ENCODE measurements around the gene DCAF8.

DNA sequence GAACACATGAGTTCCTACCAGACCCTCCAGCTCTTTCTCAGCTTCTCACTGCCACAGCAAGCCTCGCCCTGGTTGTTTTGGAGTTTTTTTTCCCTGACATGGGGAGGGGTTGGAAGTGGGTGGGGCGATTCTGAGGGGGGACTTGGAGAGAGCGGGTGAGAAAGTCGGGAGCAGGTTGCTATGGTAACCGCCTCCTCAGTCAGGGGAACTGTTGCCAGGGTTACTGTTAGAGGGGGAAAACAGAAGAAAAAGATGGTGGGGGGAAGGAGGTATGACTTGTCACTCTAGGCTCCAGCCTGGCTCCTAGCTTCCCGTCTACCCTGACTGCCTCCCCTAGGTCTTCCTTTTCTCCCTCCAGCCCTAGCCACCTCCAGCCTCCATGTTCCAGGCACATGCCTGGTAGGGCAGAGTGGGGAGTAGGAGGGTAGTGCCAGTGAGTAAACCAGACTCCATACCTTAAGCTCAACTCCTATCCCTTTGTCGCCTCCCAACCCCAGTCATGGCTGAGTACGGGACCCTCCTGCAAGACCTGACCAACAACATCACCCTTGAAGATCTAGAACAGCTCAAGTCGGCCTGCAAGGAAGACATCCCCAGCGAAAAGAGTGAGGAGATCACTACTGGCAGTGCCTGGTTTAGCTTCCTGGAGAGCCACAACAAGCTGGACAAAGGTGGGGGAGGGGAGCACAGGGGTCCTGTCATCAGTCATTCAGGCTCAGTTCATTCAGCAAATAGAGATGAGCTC lies 51.1 kb downstream of the DCAF8 start:
- TF ChIP-seq POLR2A (IDR thresholded peaks at IDR 0.05): no peak
- TF ChIP-seq, protein P1, sequence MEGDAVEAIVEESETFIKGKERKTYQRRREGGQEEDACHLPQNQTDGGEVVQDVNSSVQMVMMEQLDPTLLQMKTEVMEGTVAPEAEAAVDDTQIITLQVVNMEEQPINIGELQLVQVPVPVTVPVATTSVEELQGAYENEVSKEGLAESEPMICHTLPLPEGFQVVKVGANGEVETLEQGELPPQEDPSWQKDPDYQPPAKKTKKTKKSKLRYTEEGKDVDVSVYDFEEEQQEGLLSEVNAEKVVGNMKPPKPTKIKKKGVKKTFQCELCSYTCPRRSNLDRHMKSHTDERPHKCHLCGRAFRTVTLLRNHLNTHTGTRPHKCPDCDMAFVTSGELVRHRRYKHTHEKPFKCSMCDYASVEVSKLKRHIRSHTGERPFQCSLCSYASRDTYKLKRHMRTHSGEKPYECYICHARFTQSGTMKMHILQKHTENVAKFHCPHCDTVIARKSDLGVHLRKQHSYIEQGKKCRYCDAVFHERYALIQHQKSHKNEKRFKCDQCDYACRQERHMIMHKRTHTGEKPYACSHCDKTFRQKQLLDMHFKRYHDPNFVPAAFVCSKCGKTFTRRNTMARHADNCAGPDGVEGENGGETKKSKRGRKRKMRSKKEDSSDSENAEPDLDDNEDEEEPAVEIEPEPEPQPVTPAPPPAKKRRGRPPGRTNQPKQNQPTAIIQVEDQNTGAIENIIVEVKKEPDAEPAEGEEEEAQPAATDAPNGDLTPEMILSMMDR (IDR thresholded peaks at IDR 0.05): no peak
